Measurements from ENCODE around the gene ANXA9. TPM values are rescaled to one million over a fixed set of nuclear protein-coding genes. Genes with fewer than 3 reads are reported as not detected.

ANXA9 gene
- total RNA-seq, 1 experiment from 2014 or later = 2.7 TPM

DNA sequence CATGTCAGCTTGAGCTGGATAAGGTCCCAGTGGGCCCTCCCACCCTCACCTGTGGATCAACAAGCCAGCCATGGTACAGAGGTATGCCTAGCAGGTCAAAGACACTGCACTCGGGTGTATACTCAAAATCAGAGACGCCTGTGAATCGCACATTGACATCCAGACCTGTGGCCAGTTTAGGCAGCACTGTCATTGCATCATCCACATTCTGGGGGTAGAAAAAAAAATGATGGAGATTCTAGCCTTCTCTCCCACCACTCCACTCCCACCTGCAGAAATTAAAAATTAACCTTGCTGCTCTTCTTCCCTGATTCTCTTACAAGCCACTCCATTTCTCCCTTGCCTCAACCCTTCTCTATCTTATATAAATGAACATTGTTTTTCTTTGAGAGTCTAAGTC lies 18.3 kb downstream of the ANXA9 start:
- H3K79me2 ChIP-seq (ENCODE audit: insufficient read depth, low read length) = no peaks in the 10 kb centered on the region
- no peak for DNase-seq (ENCODE audit: low read depth, low spot score)
- no peak for TF ChIP-seq ELF1 (IDR thresholded peaks at IDR 0.05; ENCODE audit: borderline replicate concordance, low read depth)
- TF ChIP-seq, protein P1, sequence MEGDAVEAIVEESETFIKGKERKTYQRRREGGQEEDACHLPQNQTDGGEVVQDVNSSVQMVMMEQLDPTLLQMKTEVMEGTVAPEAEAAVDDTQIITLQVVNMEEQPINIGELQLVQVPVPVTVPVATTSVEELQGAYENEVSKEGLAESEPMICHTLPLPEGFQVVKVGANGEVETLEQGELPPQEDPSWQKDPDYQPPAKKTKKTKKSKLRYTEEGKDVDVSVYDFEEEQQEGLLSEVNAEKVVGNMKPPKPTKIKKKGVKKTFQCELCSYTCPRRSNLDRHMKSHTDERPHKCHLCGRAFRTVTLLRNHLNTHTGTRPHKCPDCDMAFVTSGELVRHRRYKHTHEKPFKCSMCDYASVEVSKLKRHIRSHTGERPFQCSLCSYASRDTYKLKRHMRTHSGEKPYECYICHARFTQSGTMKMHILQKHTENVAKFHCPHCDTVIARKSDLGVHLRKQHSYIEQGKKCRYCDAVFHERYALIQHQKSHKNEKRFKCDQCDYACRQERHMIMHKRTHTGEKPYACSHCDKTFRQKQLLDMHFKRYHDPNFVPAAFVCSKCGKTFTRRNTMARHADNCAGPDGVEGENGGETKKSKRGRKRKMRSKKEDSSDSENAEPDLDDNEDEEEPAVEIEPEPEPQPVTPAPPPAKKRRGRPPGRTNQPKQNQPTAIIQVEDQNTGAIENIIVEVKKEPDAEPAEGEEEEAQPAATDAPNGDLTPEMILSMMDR (IDR thresholded peaks at IDR 0.05 in 2 of 3, conservative IDR thresholded peaks at IDR 0.05 in 1 of 3; ENCODE audit: borderline replicate concordance in 1 of 3, insufficient read depth in 1 of 3, low read depth in 2 of 3, low read length in 2 of 3) = no peak
- no peak for TF ChIP-seq EZH2phosphoT487 (IDR thresholded peaks at IDR 0.05; ENCODE audit: borderline replicate concordance)
- TF ChIP-seq ATF3 (IDR thresholded peaks at IDR 0.05) = no peak
- ChIA-PET CTCF (no interaction called here), POLR2A (no interaction called here), RAD21 (ENCODE audit: low non-redundant PET in 1 of 2, low total read pairs in 2 of 2, uncharacterized antibody in 2 of 2, unreplicated experiment in 2 of 2) (no interaction called here)
- H3K36me3 ChIP-seq (ENCODE audit: control insufficient read depth in 1 of 2, insufficient read depth in 2 of 2, low read length in 2 of 2) = no peaks in the 10 kb centered on the region
- no peaks in the 10 kb centered on the region for H3K9me2 ChIP-seq (ENCODE audit: insufficient read depth)
- BruUV-seq (replicated peaks) = no TSS peak
- no peak overlapping the region for H3K4me3 ChIP-seq (replicated peaks in 1 of 2; ENCODE audit: low read depth in 1 of 2, low read length in 2 of 2)
- no peak overlapping the region for H3K4me2 ChIP-seq (ENCODE audit: low read length)
- no peaks in the 10 kb centered on the region for H3K9me3 ChIP-seq (ENCODE audit: control insufficient read depth in 1 of 2, insufficient read depth in 1 of 2, low read depth in 1 of 2, low read length in 2 of 2)
- intact Hi-C loops (cut with micrococcal nuclease) = no loop called here
- H3K27ac ChIP-seq (ENCODE audit: low read depth, low read length) = no peak overlapping the region
- H3K27me3 ChIP-seq (ENCODE audit: insufficient read depth, low read length) = no peaks in the 10 kb centered on the region
- H3K4me1 ChIP-seq (ENCODE audit: control insufficient read depth in 1 of 2, insufficient read depth in 2 of 2, low read length in 2 of 2) = peaks cover 7 to 38% of the 10 kb centered on the region in 2 experiments; a peak in 3 of 4 replicates
- no peak overlapping the region for H3K9ac ChIP-seq (ENCODE audit: low read length)
- H4K20me1 ChIP-seq (ENCODE audit: insufficient read depth) = no peaks in the 10 kb centered on the region
- ATAC-seq = no peak
- H2AFZ ChIP-seq (ENCODE audit: low read depth, low read length, poor library complexity, severe bottlenecking) = no peak overlapping the region

DNA sequence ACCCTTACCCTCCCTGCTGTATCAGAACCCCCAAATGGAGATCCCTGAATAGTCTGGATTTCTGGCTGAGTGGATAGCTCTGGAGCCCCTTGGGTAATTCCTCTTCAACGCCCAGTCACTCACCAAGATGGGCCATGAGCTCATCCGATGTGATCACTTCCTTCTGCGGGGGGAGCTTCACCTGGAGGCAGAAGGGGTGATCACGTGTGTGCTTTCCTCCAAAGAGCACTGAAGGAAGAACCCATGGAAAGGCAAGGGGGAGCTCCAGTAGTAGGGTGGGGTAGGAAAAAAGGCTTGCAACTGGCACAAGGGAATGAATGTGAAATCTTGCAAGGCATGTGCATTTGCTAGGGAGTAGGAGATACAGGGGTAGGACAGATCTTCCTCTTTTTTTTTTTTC lies 19.5 kb downstream of the ANXA9 start:
- Histone ChIP-seq H3K4me2 (ENCODE audit: low read length) (no peak overlapping the region), H3K4me1 (ENCODE audit: control insufficient read depth in 1 of 2, insufficient read depth in 2 of 2, low read length in 2 of 2) (peaks cover 6 to 37% of the 10 kb centered on the region in 2 experiments; a peak in 3 of 4 replicates), H3K27ac (ENCODE audit: low read depth, low read length) (no peak overlapping the region), H3K4me3 (replicated peaks in 1 of 2; ENCODE audit: low read depth in 1 of 2, low read length in 2 of 2) (no peak overlapping the region), H3K79me2 (ENCODE audit: insufficient read depth, low read length) (no peaks in the 10 kb centered on the region), H3K27me3 (ENCODE audit: insufficient read depth, low read length) (no peaks in the 10 kb centered on the region), H2AFZ (ENCODE audit: low read depth, low read length, poor library complexity, severe bottlenecking) (no peak overlapping the region), H3K9me2 (ENCODE audit: insufficient read depth) (no peaks in the 10 kb centered on the region), H3K9ac (ENCODE audit: low read length) (no peak overlapping the region), H3K9me3 (ENCODE audit: control insufficient read depth in 1 of 2, insufficient read depth in 1 of 2, low read depth in 1 of 2, low read length in 2 of 2) (no peaks in the 10 kb centered on the region), H4K20me1 (ENCODE audit: insufficient read depth) (no peaks in the 10 kb centered on the region), H3K36me3 (ENCODE audit: control insufficient read depth in 1 of 2, insufficient read depth in 2 of 2, low read length in 2 of 2) (no peaks in the 10 kb centered on the region)
- CTCF ChIA-PET = no interaction called here
- no TSS peak for BruUV-seq (replicated peaks)
- ATAC-seq (no peak), DNase-seq (ENCODE audit: low read depth, low spot score) (no peak)
- intact Hi-C loops (cut with micrococcal nuclease) = no loop called here
- POLR2A ChIA-PET = no interaction called here
- RAD21 ChIA-PET (ENCODE audit: low non-redundant PET in 1 of 2, low total read pairs in 2 of 2, uncharacterized antibody in 2 of 2, unreplicated experiment in 2 of 2) = no interaction called here
- TF ChIP-seq FOSL1 (IDR thresholded peaks at IDR 0.05; ENCODE audit: low read depth) (no peak), EZH2 (IDR thresholded peaks at IDR 0.05) (no peak), CBX3 (IDR thresholded peaks at IDR 0.05; ENCODE audit: low read depth) (no peak), ZNF274 (IDR thresholded peaks at IDR 0.05; ENCODE audit: low read depth, low read length) (no peak), REST (IDR thresholded peaks at IDR 0.05; ENCODE audit: low read depth) (no peak), ELF1 (IDR thresholded peaks at IDR 0.05; ENCODE audit: borderline replicate concordance, low read depth) (no peak), POLR2A (IDR thresholded peaks at IDR 0.05; ENCODE audit: borderline replicate concordance, extremely low read depth, insufficient read depth, insufficient read length) (no peak), RAD21 (IDR thresholded peaks at IDR 0.05; ENCODE audit: low read depth) (no peak), TCF7L2 (IDR thresholded peaks at IDR 0.05; ENCODE audit: borderline replicate concordance, extremely low read depth, insufficient read depth, insufficient read length) (no peak)
- TF ChIP-seq, protein P1 (IDR thresholded peaks at IDR 0.05 in 2 of 3, conservative IDR thresholded peaks at IDR 0.05 in 1 of 3; ENCODE audit: borderline replicate concordance in 1 of 3, insufficient read depth in 1 of 3, low read depth in 2 of 3, low read length in 2 of 3) = no peak
